Stimulated activated naive CD4-positive, alpha-beta T cell treated with Interleukin-2 at 50 U/mL for 16 hours (primary cell): ENCODE data around the gene IPO5.
"Not testable (repeated sequence)": the region's sequence is repeated elsewhere in the genome, so short reads cannot be mapped to it uniquely, and the experiment has no call there.

Source experiments
- DNase-seq: peaks from one replicate; lab custom pipeline; 2025; lab: John Stamatoyannopoulos, UW

Gene IPO5

DNA sequence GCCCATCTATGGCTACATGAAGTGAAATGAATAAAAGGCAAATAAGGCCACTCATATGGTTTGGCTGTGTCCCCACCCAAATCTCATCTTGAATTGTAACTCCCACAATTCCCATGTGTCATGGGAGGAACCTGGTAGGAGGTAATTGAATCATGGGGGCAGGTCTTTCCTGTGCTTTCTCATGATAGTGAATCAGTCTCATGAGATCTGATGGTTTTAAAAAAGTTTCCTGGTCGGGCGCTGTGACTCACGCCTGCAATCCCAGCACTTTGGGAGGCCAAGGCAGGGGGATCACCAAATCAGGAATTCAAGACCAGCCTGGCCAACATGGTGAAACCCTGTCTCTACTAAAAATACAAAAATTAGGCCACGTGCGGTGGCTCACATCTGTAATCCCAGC is 4.2 kb upstream of the IPO5 start:
- not testable (repeated sequence) for DNase-seq

- DNase-seq = no peak
These were observed 2.1 kb upstream of the IPO5 start for GRCh38 chr13:97951376-97951775.

DNA sequence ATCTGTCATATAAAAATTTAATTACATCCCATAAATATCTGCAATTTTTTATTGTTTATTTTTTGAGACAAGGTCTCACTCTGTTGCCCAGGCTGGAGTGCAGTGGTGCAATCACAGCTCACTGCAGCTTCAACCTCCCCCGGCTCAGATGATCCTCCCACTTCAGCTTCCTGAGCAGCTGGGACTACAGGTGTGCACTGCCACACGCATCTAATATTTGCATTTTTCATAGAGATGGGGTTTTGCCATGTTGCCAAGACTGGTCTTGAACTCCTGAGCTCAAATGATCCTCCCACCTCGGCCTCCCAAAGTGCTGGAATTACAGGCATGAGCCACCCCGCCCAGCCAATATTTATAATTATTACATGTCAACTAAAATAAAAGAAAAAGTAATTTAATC is 644 bp upstream of the IPO5 start:
- not testable (repeated sequence) for DNase-seq

DNA sequence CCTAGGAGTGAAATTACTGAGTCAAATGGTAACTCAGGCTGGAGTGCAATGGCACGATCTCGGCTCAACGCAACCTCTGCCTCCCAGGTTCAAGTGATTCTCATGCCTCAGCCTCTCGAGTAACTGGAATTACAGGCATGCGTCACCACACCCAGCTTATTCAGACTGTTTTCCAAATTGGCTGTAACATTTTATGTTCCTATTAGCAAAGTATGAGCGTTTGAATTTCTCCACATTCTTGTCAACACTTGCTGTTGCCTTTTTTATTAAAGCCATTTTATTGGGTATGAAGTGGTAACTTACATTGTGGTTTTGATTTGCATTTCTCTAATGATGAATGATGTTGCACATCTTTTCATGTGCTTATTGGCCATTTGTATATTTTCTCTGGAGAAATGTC is 7.9 kb downstream of the IPO5 start:
- DNase-seq = no peak

DNA sequence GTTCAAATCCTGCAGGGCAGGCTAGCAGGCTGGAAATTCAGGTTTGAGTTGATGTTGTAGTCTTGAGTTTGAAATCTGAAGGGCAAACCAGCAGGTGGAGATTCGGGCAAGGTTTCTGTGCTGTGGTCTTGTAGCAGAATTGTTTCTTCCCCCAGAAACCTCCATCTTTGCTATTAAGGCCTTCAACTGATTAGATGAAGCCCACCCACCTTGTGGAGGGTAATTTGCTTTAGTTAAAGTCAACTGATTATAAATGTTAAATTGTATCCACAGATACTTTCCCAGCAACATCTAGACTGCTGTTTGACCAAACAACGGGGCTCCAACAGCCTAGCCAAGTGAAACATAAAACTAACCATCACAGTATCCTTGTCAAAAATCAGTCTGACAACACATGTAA is 9.4 kb downstream of the IPO5 start:
- no peak for DNase-seq

DNA sequence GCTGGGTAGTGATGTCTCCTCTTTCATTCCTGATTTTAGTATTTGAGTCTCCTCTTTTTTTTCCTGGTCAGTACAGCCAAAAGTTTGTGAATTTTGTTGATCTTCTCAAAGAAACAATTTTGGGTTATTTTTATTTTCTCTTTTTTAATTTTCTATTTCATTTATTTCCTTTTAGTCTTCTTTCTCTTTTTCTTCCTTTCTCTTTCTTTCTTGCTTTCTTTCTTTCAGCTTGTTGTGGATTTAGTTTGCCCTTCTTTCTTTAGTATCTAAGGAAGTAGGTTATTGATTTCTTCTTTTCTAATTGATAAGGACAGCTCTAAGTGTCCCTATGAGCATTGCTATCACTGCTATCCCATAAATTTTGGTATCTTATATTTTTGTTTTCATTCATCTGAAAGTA is 13.8 kb downstream of the IPO5 start:
- no peak for DNase-seq

- no peak for DNase-seq
These were observed 14.5 kb downstream of the IPO5 start for GRCh38 chr13:97967948-97968347.

DNA sequence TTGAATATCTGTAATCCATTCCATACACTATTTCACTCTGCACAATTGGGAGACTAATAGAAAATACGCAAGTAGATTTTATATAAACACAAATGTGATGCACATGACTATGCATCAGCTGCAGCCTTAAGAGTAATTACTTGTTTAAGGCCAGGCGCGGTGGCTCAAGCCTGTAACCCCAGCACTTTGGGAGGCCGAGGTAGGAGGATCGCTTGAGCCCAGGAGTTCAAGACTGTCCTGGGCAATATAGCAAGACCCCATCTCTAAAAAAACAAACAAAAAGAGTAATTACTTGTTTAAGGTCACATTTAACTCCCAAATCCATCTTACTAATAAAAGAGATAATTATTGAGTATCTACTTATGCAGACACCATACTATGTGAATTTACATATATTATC is 18.0 kb downstream of the IPO5 start:
- no peak for DNase-seq

- DNase-seq = no peak
These were observed 21.3 kb downstream of the IPO5 start for GRCh38 chr13:97974773-97975172.

DNA sequence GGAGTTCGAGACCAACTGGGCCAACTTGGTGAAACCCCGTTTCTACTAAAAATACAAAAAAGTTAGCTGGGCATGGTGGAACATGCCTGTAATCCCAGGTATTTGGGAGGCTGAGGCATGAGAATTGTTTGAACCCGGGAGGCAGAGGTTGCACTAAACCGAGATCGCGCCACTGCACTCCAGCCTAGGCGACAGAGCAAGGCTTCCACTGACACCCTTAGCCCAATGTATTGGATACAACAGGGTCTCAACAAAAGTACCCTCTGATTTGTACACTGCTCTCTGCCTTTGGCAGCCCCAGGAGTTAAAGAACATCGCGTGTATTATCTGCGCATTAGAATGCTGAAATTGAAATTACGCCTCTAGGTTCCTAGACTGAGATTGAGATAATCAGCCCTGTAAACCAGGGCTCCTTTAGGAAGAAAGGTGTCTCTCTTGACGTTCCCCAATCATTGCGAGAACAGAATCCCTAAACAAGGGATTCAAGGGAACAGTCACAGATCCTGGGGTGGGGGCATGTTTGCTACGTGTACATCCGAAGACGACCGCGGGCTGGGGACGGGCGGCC is 21.9 kb downstream of the IPO5 start:
- no peak for DNase-seq

DNA sequence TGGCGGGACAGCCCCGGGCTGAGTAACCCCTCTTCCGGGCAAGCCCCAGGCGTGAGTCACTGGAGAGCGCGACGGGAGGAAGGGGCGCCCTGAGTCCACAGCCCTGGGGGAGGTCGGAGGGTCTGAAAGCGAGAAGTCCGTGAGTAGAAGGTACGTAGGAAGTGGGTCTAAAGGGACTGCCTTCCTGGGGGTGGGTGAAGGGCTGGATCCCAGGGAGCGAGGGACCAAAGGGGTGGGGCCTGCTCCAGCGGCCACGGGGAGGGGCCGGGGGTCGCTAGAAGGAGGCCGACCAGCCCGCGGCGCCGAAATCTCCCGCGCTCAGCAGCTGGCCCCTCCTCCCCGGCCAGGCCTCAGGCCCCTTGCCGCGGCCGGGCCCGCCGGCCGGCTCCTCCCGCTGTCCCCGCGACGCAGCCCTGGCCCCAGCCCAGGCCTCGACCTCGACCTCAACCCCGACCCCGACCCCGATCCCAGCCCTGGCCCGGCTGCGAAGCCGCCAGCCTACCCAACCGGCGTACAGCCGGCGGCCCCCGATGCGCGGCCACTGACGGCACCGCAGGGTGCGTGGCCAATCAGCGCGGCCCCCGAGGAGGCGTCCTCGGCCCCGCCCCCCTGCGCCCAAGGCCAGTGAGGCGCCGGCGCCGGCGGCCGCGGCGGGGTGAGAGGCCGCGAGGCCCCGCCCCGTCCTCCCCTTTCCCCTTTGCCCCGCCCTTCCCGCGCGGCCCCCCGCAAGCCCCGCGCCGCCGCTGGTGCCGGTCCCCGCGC is 22.6 kb downstream of the IPO5 start:
- peak; percentile 88 for DNase-seq

GRCh38 chr13:97976610-97977521 is 23.4 kb downstream of the IPO5 start:
- peak; percentile 34 for DNase-seq

DNA sequence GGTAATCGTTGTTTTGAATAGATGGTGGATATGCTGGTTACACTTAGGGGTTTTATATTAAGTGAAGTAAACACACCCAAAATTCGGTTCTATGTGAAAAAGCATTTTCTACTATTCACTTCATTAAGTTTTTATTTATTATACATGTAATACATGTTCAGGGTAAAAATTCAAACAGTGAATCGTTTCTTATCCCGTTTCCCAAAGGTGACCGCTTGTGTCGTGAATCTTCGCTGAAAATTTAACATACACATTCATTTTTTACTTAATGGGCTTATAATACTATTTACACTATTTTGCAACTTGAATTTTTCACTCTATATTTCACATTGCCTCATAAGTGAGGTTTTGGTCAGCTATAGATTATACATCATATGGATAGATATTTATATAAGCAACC is 24.5 kb downstream of the IPO5 start:
- DNase-seq = no peak

- no peak for DNase-seq
These were observed 25.2 kb downstream of the IPO5 start for GRCh38 chr13:97978651-97979050.

GRCh38 chr13:97979051-97979450 is 25.6 kb downstream of the IPO5 start:
- DNase-seq = no peak

DNA sequence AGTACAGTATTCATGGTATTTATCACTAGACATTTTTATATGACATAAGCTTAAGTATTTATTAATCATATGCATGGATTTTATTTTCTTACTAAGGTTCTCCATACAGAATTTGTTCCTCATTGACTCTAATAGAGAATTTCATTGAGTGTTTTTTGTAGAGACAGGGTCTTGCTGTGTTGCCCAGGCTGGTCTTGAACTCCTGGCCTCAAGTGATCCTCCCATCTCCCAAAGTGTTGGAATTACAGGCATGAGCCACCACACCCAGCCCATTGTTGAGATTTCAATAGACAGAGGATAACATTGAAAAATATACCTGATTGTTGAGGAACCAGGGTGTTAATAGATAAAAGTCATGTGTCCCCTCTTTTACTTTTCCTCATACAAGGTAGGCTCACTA is 26.1 kb downstream of the IPO5 start:
- DNase-seq = no peak

DNA sequence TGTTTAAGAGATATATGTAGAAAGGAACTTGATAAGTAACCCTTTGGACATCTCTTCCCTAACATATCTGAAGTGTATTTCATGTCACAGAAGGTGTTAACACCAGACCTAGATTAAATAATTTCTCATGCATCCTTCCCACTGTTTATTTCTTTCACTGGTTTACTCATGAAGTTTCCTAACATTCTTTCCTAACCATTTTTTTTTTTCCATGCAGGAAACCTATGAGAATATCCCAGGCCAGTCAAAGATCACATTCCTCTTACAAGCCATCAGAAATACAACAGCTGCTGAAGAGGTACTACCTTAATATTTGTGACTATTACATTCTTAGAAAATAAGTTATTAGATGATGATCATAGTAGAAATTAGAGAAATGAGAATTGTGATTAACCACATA is 28.8 kb downstream of the IPO5 start:
- no peak for DNase-seq

- no peak for DNase-seq
These were observed 33.4 kb downstream of the IPO5 start for GRCh38 chr13:97986835-97987234.

DNA sequence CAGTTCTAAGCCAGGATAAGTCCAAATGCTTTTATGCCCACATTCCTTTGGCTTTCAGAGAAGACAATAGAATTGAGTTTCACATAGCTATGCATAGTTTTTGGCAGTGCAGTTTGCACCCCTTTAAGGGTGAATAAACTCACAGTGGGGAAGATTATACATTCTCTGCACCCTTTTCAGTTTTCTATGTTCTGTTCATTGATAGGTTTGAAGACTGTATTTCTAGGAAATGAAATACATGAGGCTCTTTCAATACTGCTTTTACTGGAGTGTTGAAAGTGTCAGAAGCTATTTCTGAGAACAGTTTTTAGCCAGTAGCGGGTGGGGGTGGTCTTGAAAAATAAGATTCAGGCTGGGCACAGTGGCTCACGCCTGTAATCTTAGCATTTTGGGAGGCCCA is 46.2 kb downstream of the IPO5 start:
- DNase-seq = no peak

DNA sequence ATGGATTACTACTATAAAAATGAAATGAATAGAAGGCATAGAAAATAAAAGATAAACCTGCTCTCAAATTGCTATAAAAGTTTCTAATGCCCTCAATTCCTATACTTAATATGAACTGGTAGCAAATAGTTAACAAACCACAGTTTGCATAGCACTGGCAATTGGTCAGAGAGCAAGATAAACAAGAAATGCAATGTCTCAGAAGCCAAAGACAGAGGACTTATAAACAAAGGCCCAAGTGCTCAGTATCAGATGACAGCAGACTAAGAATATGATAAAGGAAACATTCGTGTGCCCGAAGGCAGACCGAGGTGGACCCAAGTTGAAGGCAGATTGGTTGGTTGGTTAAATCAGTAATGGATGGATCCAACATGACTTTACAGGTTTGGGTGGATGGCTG is 50.6 kb downstream of the IPO5 start:
- no peak for DNase-seq

DNA sequence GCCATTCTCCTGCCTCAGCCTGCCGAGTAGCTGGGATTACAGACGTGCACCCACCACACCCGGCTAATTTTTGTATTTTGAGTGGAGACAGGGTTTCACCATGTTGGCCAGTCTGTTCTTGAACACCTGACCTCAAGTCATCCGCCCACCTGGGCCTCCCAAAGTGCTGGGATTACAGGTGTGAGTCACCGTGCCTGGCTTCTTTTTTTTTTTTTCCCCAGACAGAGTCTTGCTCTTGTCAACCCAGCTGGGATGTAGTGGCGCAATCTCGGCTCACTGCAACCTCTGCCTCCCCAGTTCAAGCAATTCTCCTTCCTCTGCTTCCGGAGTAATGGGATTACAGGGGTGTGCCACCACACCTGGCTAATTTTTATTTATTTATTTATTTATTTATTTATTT is 51.5 kb downstream of the IPO5 start:
- not testable (repeated sequence) for DNase-seq

DNA sequence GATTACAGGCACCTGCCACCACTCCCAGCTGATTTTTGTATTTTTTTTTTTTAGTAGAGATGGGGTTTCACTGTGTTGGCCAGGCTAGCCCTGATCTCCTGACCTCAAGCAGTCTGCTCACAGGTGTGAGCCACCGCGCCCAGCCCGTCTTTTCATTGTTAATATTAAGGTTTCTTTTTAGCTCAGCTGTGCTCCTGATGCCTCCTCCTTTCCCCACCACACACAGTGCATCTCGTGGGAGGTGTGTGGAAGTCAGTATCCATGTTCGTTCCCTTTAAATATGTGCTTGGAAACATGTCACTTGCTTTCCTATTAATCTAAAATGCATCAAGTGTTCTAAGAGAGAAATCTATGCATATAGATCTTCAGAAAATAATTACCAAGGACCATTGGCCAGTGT is 53.5 kb downstream of the IPO5 start:
- DNase-seq = no peak

- DNase-seq = no peak
These were observed 59.8 kb downstream of the IPO5 start for GRCh38 chr13:98013241-98013640.
